HG03097 (cell line): Measurements from ENCODE around the gene MCU.
"Not testable (repeated sequence)": the region's sequence is repeated elsewhere in the genome, so short reads cannot be mapped to it uniquely, and the experiment has no call there.

Source experiments
- ATAC-seq: cut with Tn5 transposase; IDR thresholded peaks from one replicate; pipeline ENCODE4 v1.9.1; 2021; ENCODE audit not compliant: unreplicated experiment, low FRiP score

MCU gene

GRCh38 chr10:72729528-72729927, 37.6 kb downstream of the MCU start:
- peak; percentile 59 for ATAC-seq

- ATAC-seq, result no peak
These were observed 38.5 kb downstream of the MCU start for GRCh38 chr10:72730479-72730878.

GRCh38 chr10:72731916-72732419, 40.0 kb downstream of the MCU start:
- no peak for ATAC-seq

GRCh38 chr10:72732521-72732920, 40.6 kb downstream of the MCU start:
- ATAC-seq, result no peak

GRCh38 chr10:72733989-72734388, 42.0 kb downstream of the MCU start:
- no peak for ATAC-seq

- ATAC-seq, result no peak
These were observed 43.5 kb downstream of the MCU start for GRCh38 chr10:72735288-72735936.

- ATAC-seq, result no peak
These were observed 44.4 kb downstream of the MCU start for GRCh38 chr10:72736176-72736827.

GRCh38 chr10:72736828-72737220, 44.9 kb downstream of the MCU start:
- ATAC-seq, result no peak

GRCh38 chr10:72737357-72737756, 45.4 kb downstream of the MCU start:
- ATAC-seq, result not testable (repeated sequence)

- ATAC-seq, result no peak
These were observed 46.5 kb downstream of the MCU start for GRCh38 chr10:72738486-72738885.

GRCh38 chr10:72740528-72740927, 48.6 kb downstream of the MCU start:
- ATAC-seq, result no peak

- ATAC-seq, result no peak
These were observed 50.1 kb downstream of the MCU start for GRCh38 chr10:72742092-72742491.

GRCh38 chr10:72742797-72743196, 50.9 kb downstream of the MCU start:
- no peak for ATAC-seq

GRCh38 chr10:72744566-72744965, 52.6 kb downstream of the MCU start:
- no peak for ATAC-seq

- no peak for ATAC-seq
These were observed 54.8 kb downstream of the MCU start for GRCh38 chr10:72746426-72747363.

- ATAC-seq, result no peak
These were observed 55.6 kb downstream of the MCU start for GRCh38 chr10:72747521-72747920.

GRCh38 chr10:72753760-72754231, 61.9 kb downstream of the MCU start:
- no peak for ATAC-seq

GRCh38 chr10:72754275-72755032, 62.5 kb downstream of the MCU start:
- no peak for ATAC-seq

GRCh38 chr10:72756674-72757385, 64.9 kb downstream of the MCU start:
- no peak for ATAC-seq

GRCh38 chr10:72757732-72758131, 65.8 kb downstream of the MCU start:
- no peak for ATAC-seq
